Activated gamma-delta T cell treated with Interleukin-2 at 50 U/mL for 16 hours (primary cell): ENCODE results near the gene MYO9A.

Source experiments
- DNase-seq: peaks from one replicate; pipeline ENCODE4 v3.0.0-alpha.2; 2020

The MYO9A gene

GRCh38 chr15:71779073-71779797 lies 338.7 kb downstream of the MYO9A start:
- no peak for DNase-seq

GRCh38 chr15:71777216-71777943 lies 340.6 kb downstream of the MYO9A start:
- no peak for DNase-seq

GRCh38 chr15:71776304-71776703 lies 341.6 kb downstream of the MYO9A start:
- DNase-seq, result no peak

- no peak for DNase-seq
Observed at GRCh38 chr15:71775856-71776255, 342.1 kb downstream of the MYO9A start.

GRCh38 chr15:71773206-71773859 lies 344.6 kb downstream of the MYO9A start:
- DNase-seq, result no peak
